ENCODE data around the gene PLEKHA8. TPM values are rescaled to one million over a fixed set of nuclear protein-coding genes. Genes with fewer than 3 reads are reported as not detected.

Gene PLEKHA8, protein sequence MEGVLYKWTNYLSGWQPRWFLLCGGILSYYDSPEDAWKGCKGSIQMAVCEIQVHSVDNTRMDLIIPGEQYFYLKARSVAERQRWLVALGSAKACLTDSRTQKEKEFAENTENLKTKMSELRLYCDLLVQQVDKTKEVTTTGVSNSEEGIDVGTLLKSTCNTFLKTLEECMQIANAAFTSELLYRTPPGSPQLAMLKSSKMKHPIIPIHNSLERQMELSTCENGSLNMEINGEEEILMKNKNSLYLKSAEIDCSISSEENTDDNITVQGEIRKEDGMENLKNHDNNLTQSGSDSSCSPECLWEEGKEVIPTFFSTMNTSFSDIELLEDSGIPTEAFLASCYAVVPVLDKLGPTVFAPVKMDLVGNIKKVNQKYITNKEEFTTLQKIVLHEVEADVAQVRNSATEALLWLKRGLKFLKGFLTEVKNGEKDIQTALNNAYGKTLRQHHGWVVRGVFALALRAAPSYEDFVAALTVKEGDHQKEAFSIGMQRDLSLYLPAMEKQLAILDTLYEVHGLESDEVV
- total RNA-seq, result 1 to 10 TPM; 2.3 to 3.2 (median 2.6) TPM

- peak within 1 kb of the TSS; percentile 80 to 94 (median 93) for H3K27ac ChIP-seq
- in situ Hi-C loops (cut with MboI; ENCODE audit: low sequenced_read_pairs in 4 of 4) (no loop called here), intact Hi-C loops (cut with DNase I; ENCODE audit: low total_unique reads) (loop anchor here (5.0 to 10.0 kb wide), 5 partner anchors 34 to 564 kb away; partner anchors contain the start of genes GARS1 and NOD1)
- no peaks in the 10 kb centered on the region for H3K9me3 ChIP-seq
- H3K4me1 ChIP-seq, result peaks cover 46 to 52% of the 10 kb centered on the region in 2 donors
- ATAC-seq (peak; percentile 71 to 80), DNase-seq (peak; percentile 78 to 80)
- peak within 1 kb of the TSS; percentile 73 to 94 (median 89) for H3K4me3 ChIP-seq
- peak; percentile 60 to 69 for TF ChIP-seq POLR2A (IDR thresholded peaks at IDR 0.05)
- TF ChIP-seq CTCF (IDR thresholded peaks at IDR 0.05 in 4 of 5, conservative IDR thresholded peaks at IDR 0.05 in 1 of 5), result peak in 2 of 5 experiments; percentile 30 to 41
- no peaks in the 10 kb centered on the region for H3K27me3 ChIP-seq
- no peaks in the 10 kb centered on the region for H3K36me3 ChIP-seq
Measured at GRCh38 chr7:30028216-30028748, at the start of gene PLEKHA8. PLEKHA8 (plus strand) TSS chr7:30028412; CDS start chr7:30028763, 351 bp downstream.

DNA sequence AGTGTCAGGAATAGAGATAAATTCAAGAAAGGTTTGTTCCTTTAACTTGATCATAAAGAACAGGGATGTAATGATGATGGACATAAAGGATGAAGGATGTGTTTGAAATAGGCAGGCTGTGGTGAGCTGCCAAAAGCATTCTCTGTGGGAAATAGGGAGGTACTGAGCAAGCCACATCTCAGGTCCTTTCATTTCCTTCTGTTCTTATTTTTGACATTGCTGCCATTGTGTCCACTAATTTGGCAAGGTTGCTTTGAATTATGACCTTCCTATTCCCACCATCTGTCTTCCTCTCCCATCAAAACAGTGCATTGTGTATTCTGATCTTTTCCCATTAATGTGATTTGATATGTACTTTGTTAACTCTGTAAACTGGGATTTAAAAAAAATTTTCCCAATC is 48.1 kb upstream of the PLEKHA8 start:
- Histone ChIP-seq H3K4me3 (no peak overlapping the region), H3K4me1 (no peaks in the 10 kb centered on the region), H3K27me3 (no peaks in the 10 kb centered on the region), H3K27ac (no peak overlapping the region), H3K9me3 (no peaks in the 10 kb centered on the region), H3K36me3 (no peaks in the 10 kb centered on the region)
- intact Hi-C loops (cut with DNase I; ENCODE audit: low total_unique reads), result no loop called here
- DNase-seq, result no peak
- no peak for ATAC-seq
- in situ Hi-C loops (cut with MboI; ENCODE audit: low sequenced_read_pairs in 4 of 4), result no loop called here
- TF ChIP-seq POLR2A (IDR thresholded peaks at IDR 0.05) (no peak), CTCF (IDR thresholded peaks at IDR 0.05 in 4 of 5, conservative IDR thresholded peaks at IDR 0.05 in 1 of 5) (no peak)

DNA sequence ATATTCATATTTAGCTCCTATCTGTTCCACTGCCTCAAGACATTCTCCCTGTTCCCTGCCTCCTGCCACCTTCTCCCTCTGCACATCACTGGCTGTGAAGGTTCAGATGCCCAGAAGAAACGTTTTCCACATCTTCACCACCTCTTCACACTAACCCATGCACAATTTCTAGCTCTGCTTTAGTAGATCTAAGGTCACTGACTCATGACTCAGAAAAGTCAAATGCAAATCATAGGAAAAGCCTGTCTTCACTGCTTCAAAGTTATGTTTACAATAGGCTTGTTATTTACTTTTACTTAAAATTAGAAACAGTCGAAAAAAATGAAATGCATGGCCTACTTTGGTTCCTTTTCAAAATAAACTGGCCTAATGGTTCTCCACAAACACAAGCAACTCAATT is 41.1 kb upstream of the PLEKHA8 start:
- Histone ChIP-seq H3K4me3 (no peak overlapping the region), H3K27ac (no peak overlapping the region), H3K9me3 (no peaks in the 10 kb centered on the region), H3K36me3 (no peaks in the 10 kb centered on the region), H3K27me3 (peaks cover 11 to 33% (median 25%) of the 10 kb centered on the region in 3 donors), H3K4me1 (no peaks in the 10 kb centered on the region)
- TF ChIP-seq POLR2A (IDR thresholded peaks at IDR 0.05) (no peak), CTCF (IDR thresholded peaks at IDR 0.05 in 4 of 5, conservative IDR thresholded peaks at IDR 0.05 in 1 of 5) (no peak)
- no peak for DNase-seq
- in situ Hi-C loops (cut with MboI; ENCODE audit: low sequenced_read_pairs in 4 of 4) (no loop called here), intact Hi-C loops (cut with DNase I; ENCODE audit: low total_unique reads) (no loop called here)
- no peak for ATAC-seq

- H3K9me3 ChIP-seq, result no peaks in the 10 kb centered on the region
- DNase-seq (no peak), ATAC-seq (peak; percentile 46 to 53)
- peaks cover 13 to 41% (median 27%) of the 10 kb centered on the region in 3 donors for H3K27me3 ChIP-seq
- intact Hi-C loops (cut with DNase I; ENCODE audit: low total_unique reads), result no loop called here
- peak overlapping the region in 3 of 4 donors; percentile 6 to 51 (median 17) for H3K27ac ChIP-seq
- H3K36me3 ChIP-seq, result no peaks in the 10 kb centered on the region
- TF ChIP-seq POLR2A (IDR thresholded peaks at IDR 0.05) (no peak), CTCF (IDR thresholded peaks at IDR 0.05 in 4 of 5, conservative IDR thresholded peaks at IDR 0.05 in 1 of 5) (no peak)
- no peaks in the 10 kb centered on the region for H3K4me1 ChIP-seq
- in situ Hi-C loops (cut with MboI; ENCODE audit: low sequenced_read_pairs in 4 of 4), result no loop called here
- H3K4me3 ChIP-seq, result peak overlapping the region in 1 of 4 donors; percentile 66
Measured at GRCh38 chr7:29987811-29988317, 40.3 kb upstream of the PLEKHA8 start.
